Uterus (tissue), 4 donors: ENCODE data around the gene WDR20. TPM values are rescaled to one million over a fixed set of nuclear protein-coding genes. Genes with fewer than 3 reads are reported as not detected.

ENCODE experiments used
- DNase-seq, 2 donors: peaks; one replicate each; pipeline ENCODE4 v3.0.0-alpha.2; 2019 to 2020
- H3K27ac ChIP-seq, 2 donors: fragments of 200-600 bp; sonication (generic); 1 replicate in 1 of 2; 2 replicates in 1 of 2; pipeline ENCODE4 v1.5.1; 2016 to 2018
- H3K27me3 ChIP-seq, 2 donors: fragments of 200-600 bp; sonication (generic); one replicate each; pipeline ENCODE4 v1.5.1; 2018 to 2019; ENCODE audit warnings: control low read depth in 1 of 2
- H3K36me3 ChIP-seq, 2 donors: fragments of 200-600 bp; sonication (generic); one replicate each; pipeline ENCODE4 v1.5.1; 2019; ENCODE audit warnings: control low read depth in 1 of 2
- H3K4me1 ChIP-seq, 2 donors: fragments of 200-600 bp; sonication (generic); one replicate each; pipeline ENCODE4 v1.5.1; 2018 to 2019; ENCODE audit warnings: control low read depth in 1 of 2
- H3K4me3 ChIP-seq, 2 donors: fragments of 200-600 bp; sonication (generic); 1 replicate in 1 of 2; 2 replicates in 1 of 2; pipeline ENCODE4 v1.5.1; 2018 to 2019; ENCODE audit warnings: mild to moderate bottlenecking in 1 of 2
- H3K9me3 ChIP-seq, 2 donors: fragments of 200-600 bp; sonication (generic); one replicate each; pipeline ENCODE4 v1.5.1; 2019; ENCODE audit warnings: control low read depth in 1 of 2
- POLR2A ChIP-seq, 2 donors: fragments of 450-650 bp; IDR thresholded peaks; one replicate each; pipeline ENCODE4 v1.6.1; 2016; ENCODE audit warnings: antibody characterized with exemption in 2 of 2, mild to moderate bottlenecking in 1 of 2, moderate library complexity in 1 of 2
- intact Hi-C: fragments of 100-400 bp; cut with DNase I; formaldehyde crosslinking; loops from one replicate; pipeline ENCODE4 v1.15.1; 2023; ENCODE audit warnings: low total_unique reads
- total RNA-seq, 4 donors: library from RNA; depleted of rRNA in 3 of 4; stranded (reverse); fragments of >200 nt in 3 of 4; gene quantifications; one replicate each; pipeline versions ENCODE4 v1.1.0 to v1.2.4, GENCODE V29; 2014 to 2023
- TF ChIP-seq, protein P1 (sequence below), 4 experiments: fragments of 200-600 bp in 2 of 4; fragments of 450-650 bp in 2 of 4; sonication (generic) in 2 of 4; IDR thresholded peaks; one replicate each; pipeline ENCODE4 v1.5.1; 2016 to 2019; ENCODE audit warnings: antibody characterized with exemption in 4 of 4, mild to moderate bottlenecking in 2 of 4, moderate library complexity in 1 of 4
- donor health status: DM: yes; HTN: yes; CAD: no.

WDR20 gene
- total RNA-seq, 4 donors from 2014 or later = 45.9 to 81.8 (median 53.7) TPM

DNA sequence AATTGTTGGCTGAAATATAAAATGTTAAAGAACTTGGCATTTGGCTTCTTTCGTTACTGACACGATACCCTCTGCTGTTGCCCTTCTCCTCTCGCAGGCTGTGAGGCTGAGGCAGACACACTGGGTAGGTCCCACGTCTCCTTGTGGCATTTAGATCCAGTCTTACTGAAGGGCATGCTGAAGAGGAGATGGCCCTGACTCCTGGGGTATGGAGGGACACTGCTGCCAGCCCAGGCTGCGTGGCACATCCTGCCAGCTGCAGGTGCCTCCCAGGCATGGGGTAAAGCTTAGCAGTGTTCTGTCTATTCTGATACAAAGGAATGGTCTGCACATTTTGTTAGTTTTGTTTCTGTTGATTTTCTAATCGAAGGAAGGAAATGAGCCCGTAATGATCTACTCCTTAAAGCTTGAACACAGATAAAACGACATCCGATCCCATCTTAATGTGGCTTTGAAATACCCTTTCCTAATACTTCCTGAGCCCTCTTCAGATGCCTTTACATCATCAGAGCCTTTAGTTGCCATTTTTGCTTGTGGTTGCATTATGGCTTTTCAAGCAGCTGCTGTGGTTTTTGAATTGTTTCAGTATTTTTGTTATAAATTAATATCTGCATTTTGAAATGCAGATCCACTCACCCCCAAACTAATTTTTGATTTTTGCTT lies 61.1 kb downstream of the WDR20 start:
- Histone ChIP-seq H3K4me1 (no peaks in the 10 kb centered on the region), H3K4me3 (no peak overlapping the region), H3K27me3 (no peaks in the 10 kb centered on the region), H3K36me3 (no peaks in the 10 kb centered on the region), H3K9me3 (no peaks in the 10 kb centered on the region), H3K27ac (no peak overlapping the region)
- DNase-seq = no peak
- TF ChIP-seq, protein P1, sequence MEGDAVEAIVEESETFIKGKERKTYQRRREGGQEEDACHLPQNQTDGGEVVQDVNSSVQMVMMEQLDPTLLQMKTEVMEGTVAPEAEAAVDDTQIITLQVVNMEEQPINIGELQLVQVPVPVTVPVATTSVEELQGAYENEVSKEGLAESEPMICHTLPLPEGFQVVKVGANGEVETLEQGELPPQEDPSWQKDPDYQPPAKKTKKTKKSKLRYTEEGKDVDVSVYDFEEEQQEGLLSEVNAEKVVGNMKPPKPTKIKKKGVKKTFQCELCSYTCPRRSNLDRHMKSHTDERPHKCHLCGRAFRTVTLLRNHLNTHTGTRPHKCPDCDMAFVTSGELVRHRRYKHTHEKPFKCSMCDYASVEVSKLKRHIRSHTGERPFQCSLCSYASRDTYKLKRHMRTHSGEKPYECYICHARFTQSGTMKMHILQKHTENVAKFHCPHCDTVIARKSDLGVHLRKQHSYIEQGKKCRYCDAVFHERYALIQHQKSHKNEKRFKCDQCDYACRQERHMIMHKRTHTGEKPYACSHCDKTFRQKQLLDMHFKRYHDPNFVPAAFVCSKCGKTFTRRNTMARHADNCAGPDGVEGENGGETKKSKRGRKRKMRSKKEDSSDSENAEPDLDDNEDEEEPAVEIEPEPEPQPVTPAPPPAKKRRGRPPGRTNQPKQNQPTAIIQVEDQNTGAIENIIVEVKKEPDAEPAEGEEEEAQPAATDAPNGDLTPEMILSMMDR (IDR thresholded peaks at IDR 0.05) = no peak
- no peak for TF ChIP-seq POLR2A (IDR thresholded peaks at IDR 0.05)
- intact Hi-C loops = no loop called here

DNA sequence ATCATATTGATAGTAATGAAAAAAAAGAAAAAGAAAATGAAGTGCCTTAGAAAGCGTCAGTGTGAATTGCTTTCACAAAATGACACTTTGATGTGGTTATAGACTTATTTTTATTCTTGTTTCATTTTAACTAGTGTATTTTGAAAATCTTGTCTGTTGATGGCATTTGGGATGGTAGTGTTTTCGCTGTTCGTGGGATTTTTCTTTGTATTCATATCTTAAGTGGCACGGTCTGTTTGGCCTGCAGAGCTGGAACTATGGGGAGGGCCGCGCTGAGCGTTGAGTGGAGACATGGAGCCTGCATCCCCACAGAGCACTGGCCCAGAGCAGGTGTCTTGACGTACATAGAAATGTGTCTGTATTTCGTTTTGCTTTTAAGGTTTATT lies 61.6 kb downstream of the WDR20 start:
- Histone ChIP-seq H3K4me1 (no peaks in the 10 kb centered on the region), H3K27me3 (no peaks in the 10 kb centered on the region), H3K36me3 (no peaks in the 10 kb centered on the region), H3K27ac (no peak overlapping the region), H3K4me3 (no peak overlapping the region), H3K9me3 (no peaks in the 10 kb centered on the region)
- no peak for DNase-seq
- no peak for TF ChIP-seq POLR2A (IDR thresholded peaks at IDR 0.05)
- TF ChIP-seq, protein P1 (IDR thresholded peaks at IDR 0.05) = no peak
- intact Hi-C loops = no loop called here

DNA sequence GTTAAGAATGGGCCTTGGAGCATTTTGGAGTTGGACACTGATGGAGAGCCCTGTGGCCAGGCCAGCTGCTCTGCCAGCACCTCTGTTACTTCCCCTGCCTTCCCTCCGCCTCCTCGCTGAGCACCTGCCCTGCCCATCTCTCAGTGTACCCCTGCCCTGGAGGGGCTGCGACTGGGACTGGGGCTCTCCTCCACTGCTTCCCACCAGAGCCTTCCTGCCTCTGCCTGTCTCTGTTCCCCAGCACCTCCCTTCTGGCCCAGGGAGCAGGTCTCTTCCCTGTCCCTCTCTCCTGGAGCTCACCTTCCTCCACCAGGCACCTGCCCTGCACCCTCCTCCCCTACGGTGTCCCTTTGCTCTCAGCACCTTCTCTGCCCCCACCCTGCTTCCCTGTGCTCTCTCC lies 62.1 kb downstream of the WDR20 start:
- Histone ChIP-seq H3K36me3 (no peaks in the 10 kb centered on the region), H3K4me1 (no peaks in the 10 kb centered on the region), H3K9me3 (no peaks in the 10 kb centered on the region), H3K27ac (no peak overlapping the region), H3K4me3 (no peak overlapping the region), H3K27me3 (no peaks in the 10 kb centered on the region)
- TF ChIP-seq, protein P1 (IDR thresholded peaks at IDR 0.05) = no peak
- no peak for TF ChIP-seq POLR2A (IDR thresholded peaks at IDR 0.05)
- intact Hi-C loops = no loop called here
- no peak for DNase-seq

DNA sequence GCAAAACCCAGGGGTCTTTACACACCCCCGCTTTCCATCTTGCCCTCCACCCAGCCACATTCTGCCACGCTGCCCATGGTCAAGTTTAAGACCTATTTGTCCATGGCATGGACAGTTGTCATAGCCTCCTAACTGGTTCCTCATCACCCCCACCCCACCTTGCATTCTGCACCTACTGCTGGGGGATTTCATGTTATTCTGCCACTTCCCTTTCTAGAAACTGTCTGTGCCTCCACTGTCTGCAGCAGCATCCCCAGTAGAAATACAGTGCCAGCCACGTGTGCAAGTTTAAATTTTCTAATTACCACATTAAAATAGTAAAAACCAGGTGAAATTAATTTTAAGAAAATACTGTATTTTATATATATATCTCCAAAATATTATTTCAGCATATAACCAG lies 63.2 kb downstream of the WDR20 start:
- Histone ChIP-seq H3K27ac (no peak overlapping the region), H3K4me1 (no peaks in the 10 kb centered on the region), H3K4me3 (no peak overlapping the region), H3K36me3 (no peaks in the 10 kb centered on the region), H3K9me3 (no peaks in the 10 kb centered on the region), H3K27me3 (no peaks in the 10 kb centered on the region)
- DNase-seq = no peak
- TF ChIP-seq POLR2A (IDR thresholded peaks at IDR 0.05) = no peak
- TF ChIP-seq, protein P1 (IDR thresholded peaks at IDR 0.05) = no peak
- intact Hi-C loops = no loop called here

DNA sequence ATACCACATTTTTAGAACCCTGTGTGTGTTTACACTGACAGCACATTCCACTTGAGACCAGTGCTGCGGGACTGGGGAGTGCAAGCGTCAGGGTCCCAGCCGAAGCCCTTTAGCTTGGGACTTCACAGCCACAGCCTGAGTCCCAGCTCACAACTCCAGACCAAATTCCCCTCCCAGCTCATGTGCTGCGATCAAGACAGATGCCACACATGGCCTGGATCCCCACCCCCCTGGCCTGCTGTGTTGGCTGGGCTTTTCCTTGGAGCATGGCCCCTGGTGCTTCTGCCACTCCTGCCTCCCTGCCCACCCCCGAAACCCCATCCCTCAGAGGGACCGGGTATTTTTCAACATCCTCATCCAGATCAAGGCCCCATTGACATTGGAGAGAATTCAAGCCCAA lies 63.7 kb downstream of the WDR20 start:
- H3K27me3 ChIP-seq = no peaks in the 10 kb centered on the region
- no peaks in the 10 kb centered on the region for H3K9me3 ChIP-seq
- no peak overlapping the region for H3K4me3 ChIP-seq
- H3K36me3 ChIP-seq = no peaks in the 10 kb centered on the region
- TF ChIP-seq, protein P1 (IDR thresholded peaks at IDR 0.05) = no peak
- TF ChIP-seq POLR2A (IDR thresholded peaks at IDR 0.05) = no peak
- no peak overlapping the region for H3K27ac ChIP-seq
- no peak for DNase-seq
- H3K4me1 ChIP-seq = no peaks in the 10 kb centered on the region
- intact Hi-C loops = no loop called here
